Activated effector memory CD4-positive, alpha-beta T cell treated with Interleukin-2 at 50 U/mL for 16 hours (primary cell): ENCODE results near the gene DYRK3.
A peak's percentile ranks its signal among the peaks of the same experiment; 100 is the strongest.
"Not testable (repeated sequence)": the region's sequence is repeated elsewhere in the genome, so short reads cannot be mapped to it uniquely, and the experiment has no call there.

Experiments
- DNase-seq: peaks from one replicate; pipeline ENCODE4 v3.0.0-alpha.2; 2020

Gene DYRK3

DNA sequence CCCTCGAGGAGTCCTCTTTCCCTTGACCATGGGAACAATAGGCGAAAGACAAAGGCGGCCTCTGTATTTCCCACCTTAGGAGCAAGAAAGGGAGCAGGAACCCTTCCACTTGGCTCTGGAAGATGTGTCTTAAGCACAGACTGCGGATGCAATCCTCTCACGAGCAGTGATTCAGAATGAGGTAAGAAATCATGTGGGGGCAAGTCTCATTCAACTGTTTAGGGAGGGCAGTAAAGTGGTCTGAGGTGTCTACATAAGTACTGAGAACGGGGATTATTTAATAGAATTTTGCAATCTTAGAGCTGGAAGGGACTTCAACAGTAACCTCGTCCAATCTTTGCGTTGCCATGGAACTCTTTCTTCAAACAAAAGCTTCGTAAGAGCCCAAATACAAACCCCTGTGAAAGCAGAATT is 1.6 kb upstream of the DYRK3 start:
- DNase-seq, result no peak

DNA sequence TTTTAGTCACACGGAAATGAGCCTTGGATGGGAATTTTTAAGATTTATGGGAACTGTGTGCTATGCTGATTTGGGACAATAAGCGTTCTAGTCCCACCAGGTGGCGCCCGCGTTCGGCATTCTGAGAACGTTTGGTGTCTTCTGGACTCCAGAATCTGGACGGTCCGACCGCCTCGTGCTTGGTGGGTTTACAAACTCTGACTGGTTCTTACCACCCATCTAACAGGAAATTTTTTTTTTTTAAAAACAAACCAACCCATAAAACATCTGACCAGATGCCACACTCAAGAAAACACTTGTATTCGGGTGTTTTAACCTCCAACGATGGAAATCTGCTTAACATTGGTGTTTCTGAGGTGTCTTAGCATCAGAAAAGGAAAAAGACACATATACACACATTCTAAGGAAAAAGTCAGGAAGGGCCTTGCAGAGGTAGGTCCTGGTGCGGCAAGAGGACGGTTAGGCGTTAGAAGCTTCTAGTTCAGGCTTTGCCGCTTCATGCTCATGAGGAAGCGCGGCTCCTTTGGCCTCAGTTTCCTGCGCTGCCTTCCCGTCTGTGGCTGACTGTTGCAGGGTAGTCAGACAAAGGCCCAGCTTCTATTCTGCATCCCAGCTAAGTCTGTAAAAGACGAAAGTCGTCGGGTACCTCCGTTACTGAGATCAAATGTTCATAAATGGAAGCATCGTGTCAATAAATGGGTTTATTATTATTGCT is 814 bp upstream of the DYRK3 start:
- DNase-seq, result peak; percentile 43

DNA sequence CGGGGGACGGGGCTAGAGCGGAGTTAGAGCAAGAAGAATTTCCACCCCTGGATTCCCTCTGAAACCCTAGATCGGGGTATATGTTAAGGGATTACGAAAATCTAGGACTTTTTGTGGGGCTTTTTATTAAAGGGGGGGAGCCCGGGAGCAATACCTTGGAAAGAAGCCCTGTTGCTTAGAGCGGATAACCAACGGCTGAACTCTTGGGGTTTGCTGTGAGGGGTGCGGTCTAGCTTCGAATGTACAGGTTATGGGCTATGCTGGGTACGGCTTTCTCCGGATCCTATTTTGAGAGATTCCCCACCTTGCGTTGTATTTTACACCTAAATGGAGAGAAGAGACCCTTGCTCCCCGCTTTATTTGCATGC is 626 bp downstream of the DYRK3 start:
- no peak for DNase-seq

DNA sequence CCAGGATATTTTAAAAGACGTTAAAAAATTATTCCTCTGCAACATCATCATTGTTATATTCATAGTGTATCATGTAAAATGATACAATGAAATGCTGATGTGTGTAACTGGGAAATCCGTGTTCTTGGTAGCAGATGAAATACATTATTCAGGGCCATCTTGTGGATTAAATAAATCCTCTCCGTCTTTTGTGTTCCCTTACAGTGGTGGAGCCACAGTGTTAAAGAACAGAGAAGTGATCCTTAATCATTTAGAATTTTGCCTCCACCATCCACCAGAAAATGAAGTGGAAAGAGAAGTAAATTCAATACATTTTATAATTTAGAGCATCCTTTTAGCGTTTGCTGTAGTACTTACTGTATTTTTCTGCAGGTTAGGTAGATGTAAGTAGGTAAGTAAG is 1.3 kb downstream of the DYRK3 start:
- no peak for DNase-seq

DNA sequence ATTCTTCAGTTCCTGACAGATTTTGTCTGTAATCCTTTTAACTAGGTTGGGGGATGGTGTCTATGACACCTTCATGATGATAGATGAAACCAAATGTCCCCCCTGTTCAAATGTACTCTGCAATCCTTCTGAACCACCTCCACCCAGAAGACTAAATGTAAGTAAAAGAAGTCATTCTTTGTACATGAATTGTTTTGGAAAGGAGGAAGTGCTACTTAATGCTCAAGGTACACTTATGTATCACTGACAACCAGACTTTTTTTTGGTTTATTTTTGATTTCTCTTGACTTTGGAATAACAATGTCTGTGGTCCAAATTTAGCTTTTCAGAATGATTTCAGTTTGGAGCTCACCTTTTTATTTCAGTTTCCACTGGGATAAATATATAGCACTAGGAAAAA is 2.3 kb downstream of the DYRK3 start:
- no peak for DNase-seq

DNA sequence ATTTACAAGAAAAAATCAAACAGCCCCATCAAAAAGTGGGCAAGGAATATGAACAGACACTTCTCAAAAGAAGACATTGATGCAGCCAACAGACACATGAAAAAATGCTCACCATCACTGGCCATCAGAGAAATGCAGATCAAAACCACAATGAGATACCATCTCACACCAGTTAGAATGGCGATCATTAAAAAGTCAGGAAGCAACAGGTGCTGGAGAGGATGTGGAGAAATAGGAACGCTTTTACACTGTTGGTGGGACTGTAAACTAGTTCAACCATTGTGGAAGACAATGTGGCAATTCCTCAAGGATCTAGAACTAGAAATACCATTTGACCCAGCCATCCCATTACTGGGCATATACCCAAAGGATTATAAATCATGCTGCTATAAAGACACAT is 6.7 kb downstream of the DYRK3 start:
- DNase-seq, result not testable (repeated sequence)

DNA sequence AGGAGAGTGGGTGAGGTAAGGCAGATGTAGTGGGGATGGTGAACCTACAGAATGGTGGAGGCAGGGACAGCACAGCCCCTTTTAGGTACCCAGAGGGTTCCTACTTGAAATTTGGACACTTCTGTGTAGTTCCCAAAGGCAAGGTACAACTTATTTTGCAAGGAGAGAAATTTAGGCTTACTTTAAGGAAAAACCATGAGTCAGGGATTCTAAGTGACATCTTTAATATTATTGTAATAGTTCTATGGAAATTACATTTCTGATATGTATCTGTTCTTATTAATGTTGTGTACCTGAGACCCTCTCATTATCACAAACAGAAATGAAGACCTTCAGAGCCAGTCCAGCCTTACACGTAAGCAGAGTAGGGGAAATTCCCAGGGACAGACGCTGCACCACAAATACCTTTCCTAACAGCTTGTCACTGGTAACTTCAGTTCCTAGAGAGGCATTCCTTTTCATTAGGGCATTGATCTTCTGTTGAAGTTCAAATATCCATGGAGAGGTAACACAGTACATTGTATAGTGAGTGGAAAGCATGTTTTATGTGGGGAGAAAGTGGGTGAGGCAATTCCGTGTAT is 7.9 kb downstream of the DYRK3 start:
- no peak for DNase-seq

DNA sequence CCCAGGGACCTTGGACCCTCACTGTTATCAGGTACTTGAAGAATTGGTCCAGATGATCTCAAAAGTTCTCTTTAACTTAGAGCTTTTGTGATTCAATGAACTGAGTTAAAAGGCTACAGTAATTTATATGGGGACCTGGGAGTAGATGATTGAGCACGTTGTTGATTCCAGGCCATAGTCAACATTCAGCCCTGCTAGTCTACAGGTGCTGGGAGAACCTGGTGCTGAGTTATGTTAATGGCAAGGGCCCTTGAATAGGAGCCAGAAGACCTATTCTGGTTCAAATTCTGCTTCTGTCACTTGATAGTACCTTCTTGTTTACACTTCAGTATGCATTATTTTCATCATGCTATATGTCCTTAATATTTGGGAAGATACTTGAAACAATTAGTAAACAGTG is 11.2 kb downstream of the DYRK3 start:
- no peak for DNase-seq

DNA sequence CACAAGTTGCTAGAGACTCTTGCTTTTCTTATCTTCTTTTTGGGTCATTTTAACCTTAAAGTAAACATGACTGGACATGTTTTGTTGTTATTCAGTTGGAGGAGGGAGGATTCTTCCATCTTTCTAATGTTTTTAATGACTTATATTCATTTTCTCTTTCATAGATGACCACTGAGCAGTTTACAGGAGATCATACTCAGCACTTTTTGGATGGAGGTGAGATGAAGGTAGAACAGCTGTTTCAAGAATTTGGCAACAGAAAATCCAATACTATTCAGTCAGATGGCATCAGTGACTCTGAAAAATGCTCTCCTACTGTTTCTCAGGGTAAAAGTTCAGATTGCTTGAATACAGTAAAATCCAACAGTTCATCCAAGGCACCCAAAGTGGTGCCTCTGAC is 11.9 kb downstream of the DYRK3 start:
- DNase-seq, result no peak

DNA sequence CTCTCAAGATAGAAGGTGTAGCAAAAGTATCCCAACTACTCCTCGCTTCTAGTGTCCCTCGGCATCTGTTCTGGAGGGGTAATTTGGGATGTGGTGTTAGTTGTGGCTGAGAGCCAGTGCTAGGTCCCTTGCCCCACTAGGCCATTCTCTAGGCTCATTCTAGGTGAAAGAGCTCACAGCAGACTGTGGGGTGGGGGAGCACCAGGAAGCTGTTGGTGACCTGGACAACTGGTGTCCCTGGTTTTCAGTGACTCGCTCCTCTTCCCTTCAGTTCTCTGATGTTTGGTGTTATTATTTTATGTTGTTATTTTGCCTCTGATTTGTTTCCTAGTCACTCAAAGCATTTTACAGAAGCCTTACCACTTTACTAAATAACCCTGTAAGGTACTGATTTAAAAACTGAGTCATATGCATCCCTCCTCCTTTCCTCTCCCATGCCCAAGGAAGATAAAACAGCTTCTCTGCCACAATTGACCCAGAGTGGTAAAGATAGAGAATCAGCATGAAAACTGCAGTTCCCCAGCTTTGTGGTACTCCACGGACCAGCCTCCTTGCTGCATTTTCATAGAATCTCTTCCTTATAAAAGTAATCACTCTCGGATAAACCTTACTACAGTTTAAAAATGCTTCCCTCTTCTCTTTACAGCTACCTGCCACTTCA is 14.1 kb downstream of the DYRK3 start:
- DNase-seq, result no peak

DNA sequence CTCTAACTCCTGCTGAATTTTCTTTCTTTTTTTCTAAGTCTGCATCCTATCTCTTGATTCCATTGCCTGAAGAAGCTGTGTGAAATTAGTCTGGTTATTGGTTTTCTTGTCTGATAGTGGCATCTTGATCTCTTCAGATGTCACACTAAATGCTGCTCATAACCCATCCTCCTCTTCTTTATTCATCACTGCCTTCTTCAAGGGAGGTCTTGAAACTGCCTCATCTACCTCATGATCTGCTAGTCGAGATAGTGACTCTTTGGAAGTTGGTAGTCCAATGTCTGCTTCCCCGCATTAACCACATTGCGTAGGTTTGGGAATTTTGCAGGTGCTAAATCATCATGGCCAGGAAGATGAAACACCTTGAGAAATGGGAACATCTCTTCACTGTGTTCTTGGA is 15.7 kb downstream of the DYRK3 start:
- DNase-seq, result no peak

DNA sequence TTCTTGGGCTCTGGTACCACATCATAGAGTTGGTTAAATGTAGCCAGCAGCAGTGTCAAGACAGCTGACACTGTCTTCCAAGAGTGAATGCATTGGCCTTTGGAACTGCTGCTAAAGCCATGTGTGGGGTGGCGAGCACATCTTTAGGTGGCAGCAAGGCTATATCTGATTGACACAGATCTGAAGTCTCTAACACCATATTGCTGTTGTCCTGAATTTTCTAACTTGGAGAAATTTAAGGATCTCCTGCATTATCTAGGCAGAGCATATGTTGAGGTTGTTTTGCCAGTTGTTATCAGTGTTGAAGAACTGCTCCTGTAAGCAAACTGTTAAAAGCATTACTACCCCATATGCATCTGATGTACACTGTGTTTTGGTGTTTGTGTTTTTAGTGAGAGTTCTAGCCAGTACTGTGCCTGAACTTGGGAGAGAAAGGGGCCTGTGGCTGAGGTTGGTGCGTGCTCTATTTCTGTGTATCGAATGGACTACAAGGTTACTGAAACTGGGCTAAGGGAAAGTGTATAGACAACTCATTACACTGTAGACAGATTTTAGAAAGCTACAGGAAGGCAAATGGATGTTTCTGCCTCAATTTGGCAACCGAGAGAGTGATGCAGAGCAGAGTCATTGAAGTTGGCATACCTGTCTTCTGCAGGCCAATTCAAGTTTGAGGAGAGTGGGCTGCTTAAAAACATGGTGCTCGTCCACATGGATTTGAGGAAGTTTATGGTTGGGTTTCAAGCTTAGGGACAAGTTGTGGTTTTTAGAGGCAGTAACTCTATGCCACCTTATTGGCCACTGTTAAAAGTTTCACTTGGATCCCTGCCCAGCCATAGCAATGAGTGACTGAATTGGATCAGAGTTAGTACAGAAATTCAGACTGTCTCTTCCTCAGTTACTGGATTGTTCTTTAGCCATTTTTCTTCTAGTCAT is 16.9 kb downstream of the DYRK3 start:
- no peak for DNase-seq

DNA sequence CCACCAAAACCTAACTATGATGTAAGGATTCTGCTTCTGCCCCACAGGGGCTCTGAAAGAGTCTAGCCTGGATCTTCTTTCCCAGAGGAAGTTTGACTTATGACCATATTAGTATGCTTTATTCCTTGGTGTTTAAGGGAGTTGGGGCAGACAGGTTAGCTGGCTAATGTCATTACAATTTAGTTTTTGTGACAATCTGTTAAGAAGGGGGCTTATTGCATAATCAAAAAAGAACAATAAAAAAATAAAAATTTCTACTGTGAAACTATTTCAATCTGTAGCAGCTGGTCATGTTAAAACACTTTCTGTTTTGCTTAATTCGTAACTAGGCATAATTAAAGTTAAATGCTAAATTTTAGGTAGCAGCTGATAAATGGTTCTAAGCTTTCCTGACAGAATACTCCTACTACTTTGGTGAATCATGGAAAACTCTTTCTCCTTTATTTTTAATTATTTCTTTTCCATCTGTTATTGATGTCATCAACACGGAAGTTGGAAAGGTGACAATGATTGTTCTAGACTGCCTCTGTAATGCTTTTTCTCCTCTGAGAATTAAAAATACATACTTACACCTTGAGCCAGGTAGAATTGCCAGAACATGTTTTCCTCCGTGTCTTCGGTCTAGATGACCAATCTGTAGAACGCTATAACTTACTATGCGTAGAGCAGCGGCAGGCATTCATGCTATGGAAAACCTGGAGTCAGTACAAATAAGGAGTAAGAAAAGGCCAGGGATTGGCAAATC is 18.6 kb downstream of the DYRK3 start:
- DNase-seq, result no peak

DNA sequence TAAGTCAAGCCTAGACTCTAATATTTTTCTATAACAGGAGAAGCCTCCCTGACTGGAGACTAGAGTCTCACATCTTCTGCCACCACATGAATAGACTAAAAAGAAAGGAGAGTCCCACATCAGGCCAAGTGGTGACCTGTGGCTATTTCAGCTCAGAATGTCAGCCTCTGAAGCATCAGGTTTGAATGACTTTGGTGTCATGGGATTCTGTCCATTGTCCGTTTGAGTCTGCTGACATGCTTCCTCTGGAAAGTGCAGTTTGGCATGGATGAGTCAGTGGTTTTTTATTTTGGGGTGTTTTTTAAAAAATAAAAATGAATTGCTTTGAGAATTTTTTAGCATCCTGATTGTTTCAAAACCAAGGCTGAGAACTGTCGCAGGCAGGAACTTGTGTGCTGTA is 19.5 kb downstream of the DYRK3 start:
- no peak for DNase-seq

DNA sequence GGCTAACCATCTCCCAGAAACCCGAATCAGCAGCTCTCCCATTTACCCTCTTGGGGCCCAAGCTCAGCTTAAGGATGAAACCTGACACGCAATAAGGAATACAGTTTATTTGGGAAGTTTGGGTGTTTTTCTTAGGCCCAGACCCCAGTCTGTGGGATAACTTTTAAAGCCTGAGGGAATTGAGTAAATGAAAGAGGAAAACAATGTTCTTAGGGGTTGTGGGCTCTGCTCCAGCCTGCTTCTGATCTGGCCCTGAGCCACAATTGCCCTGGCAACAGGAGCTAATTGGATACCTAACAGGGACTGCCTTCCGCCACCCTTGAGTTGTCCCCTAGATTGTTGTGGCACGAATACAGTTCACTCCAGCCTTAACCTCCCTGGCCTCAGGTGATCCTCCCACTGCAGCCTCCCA is 20.1 kb downstream of the DYRK3 start:
- no peak for DNase-seq

DNA sequence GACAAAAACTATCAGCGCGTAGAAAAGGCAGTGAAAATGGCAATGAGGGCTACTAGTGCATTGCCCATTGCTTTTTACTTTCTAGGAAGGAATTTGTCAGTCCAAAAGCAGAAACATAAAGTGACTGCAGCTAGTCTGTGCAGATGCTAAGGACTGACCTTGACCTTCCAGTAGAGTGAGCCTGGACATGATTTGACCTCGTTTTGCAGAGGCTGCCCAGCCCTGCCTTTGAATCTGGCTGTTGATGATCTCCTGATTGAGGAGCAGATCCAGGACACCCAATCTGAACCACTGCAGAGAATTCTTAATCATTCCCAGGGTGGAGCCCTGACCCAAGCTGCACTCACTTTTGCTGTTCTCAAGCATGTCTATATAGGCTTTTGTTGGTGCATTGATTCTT is 21.6 kb downstream of the DYRK3 start:
- DNase-seq, result no peak

DNA sequence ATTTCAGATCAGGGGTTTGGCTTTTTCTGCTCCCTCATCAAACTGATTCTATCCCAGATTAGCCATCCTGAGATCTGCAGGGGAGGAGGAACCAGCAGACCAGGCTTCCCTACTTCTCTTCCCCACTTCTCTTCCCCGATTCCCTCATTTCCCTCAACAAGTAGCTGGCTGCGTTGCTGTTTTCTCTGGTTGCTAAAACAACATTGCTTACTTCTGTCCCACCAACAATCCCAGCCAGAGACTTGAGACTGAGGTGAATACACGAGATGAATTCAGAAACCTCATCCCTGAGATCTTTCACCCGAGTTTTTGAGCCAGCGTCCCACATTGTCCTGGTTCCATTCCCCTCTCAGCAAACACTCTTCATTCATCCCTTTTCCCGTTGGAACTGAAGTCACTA is 22.4 kb downstream of the DYRK3 start:
- no peak for DNase-seq

DNA sequence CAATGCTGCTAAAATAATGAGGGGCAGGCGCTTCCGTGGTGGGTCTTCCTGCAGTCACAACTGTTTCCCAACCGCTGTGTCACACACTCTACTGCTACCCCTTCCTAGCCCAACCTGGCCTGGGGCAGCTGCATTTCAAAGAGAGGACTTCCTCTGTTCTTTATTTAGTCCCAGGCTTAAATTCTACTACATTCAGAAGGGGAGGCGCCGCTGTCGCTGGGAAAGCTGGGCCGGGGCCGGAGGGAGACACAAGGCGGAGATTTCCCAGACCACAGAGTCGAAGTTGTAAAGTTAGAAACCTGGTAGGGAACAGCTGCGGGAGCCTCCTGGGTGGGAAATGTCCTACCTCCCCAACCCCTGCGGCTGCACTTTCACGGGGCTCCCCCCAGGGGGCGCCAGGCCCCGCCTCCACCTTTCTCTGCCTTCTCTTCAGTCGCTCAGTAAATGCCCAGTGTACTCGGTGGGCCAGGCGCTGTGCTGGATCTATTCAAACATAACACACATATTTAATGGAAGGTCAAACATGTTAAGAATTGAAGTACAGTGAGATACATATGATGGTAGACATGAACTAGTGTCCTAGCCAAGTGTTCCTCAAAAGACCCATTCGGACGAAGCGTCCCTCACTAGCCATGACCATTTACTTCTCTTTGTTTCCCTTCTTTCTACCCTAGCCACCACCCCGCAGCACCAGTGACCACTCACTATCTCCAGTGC is 23.1 kb downstream of the DYRK3 start:
- peak; percentile 34 for DNase-seq

DNA sequence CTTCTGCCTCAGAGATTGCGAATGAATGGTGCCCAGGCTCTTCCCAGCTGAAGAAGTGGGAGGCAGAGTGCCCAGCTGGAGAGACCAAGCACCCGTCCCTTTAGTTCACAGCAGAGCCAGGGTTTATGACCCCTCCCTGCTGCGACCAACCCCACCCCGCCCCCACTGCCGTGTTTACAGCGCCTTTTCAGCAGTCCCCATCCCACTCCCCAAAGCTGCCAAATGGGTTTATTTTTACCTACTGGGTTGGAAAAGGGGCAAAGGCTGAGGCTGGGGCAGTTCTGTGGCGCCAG is 23.6 kb downstream of the DYRK3 start:
- DNase-seq, result no peak

DNA sequence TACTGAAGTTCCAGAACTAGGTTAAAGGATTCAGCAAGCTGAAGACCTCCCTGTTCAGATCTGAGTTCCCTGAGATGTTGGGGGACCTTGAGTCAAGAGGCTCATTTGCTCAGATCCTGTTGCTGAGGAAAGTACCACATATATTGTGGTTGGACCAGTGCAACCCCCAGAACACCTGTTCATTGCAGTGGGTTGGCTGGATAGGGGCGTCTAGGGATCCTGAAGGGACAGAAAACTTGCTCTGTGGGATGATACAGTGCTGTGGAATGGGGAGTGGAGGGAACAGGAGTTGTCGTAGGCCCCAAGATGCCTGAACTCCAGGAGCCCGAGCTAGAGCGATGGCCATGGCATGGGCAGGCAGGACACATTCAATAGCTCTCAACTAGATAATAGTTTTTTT is 24.8 kb downstream of the DYRK3 start:
- no peak for DNase-seq

DNA sequence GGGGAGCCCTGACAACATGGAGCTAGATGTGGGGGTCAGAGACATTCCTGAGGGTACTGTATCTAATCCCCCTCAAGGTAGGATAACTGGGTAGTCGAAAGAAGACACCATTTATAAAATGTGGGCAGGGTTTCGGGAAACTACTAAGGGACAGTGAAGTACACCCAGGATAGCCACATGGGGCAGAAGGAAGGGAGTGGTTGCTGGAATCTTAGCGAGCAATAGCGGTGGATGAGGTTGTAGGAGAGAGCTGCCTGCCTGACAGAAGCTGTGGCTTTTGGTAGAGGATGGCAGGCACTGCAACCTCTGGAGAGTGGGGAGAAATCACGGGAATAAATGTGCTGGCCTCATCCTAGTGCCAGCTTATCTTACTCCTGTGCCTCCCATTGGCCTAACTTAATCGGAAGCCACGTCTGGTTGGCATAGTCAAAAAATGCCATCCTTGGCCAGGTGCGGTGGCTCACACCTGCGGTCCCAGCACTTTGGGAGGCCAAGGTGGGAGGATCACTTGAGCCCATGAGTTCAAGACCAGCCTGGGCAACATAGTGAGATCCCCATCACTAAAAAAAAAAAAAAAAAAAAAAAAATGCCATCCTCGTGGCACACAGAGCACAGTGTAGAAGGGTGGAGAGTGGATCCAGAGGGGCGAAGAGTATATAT is 26.0 kb downstream of the DYRK3 start:
- DNase-seq, result no peak
